HG02623 (cell line): ENCODE results near the gene MEGF10.
"Not testable (repeated sequence)": the region's sequence is repeated elsewhere in the genome, so short reads cannot be mapped to it uniquely, and the experiment has no call there.

Experiments
- ATAC-seq: cut with Tn5 transposase; IDR thresholded peaks from one replicate; pipeline ENCODE4 v1.9.1; 2021; ENCODE audit warnings: moderate library complexity; ENCODE audit not compliant: unreplicated experiment

Gene MEGF10

GRCh38 chr5:127297348-127298035 is 6.9 kb downstream of the MEGF10 start:
- ATAC-seq = no peak

- ATAC-seq = no peak
These were observed 7.4 kb downstream of the MEGF10 start for GRCh38 chr5:127298036-127298429.

DNA sequence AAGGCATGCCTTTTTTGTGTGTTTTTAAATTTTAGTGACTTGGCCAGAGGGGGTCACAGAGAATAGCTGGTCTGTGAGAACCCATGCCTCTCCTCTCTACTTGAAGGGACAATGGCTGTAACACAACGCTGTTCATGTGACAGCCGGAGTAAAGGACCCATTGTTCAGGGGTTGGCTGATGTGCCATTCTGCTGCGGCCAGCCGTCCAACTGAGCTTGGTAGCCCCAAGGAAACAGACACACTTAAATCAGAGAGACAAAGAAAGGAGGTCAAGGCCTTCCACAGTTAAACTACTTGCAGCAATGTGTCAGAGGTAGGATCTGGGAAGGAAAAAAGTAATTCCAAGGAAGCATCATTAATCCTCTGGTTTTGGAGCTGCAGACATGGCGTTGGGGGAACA is 8.1 kb downstream of the MEGF10 start:
- no peak for ATAC-seq

DNA sequence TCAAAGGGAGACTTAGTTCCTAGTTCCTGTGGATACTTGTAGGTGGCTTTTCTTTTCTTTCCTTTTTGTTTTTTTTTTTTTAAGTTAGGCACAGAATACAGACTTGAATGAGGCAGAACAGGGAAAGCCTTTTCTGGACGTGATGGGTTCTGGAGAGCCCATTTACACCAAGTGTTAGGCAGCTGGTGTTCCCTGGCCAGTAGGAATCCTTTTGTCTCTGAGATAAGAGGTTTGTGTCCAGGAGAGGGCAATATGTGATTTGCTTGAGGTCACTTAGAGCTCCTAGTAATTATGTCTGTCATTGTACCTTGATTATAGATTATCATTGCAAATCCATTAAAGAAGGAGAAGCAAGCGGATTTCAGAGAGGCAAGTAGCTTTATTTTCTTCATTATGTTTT is 9.1 kb downstream of the MEGF10 start:
- ATAC-seq = no peak

- ATAC-seq = no peak
These were observed 11.9 kb downstream of the MEGF10 start for GRCh38 chr5:127302509-127302908.

DNA sequence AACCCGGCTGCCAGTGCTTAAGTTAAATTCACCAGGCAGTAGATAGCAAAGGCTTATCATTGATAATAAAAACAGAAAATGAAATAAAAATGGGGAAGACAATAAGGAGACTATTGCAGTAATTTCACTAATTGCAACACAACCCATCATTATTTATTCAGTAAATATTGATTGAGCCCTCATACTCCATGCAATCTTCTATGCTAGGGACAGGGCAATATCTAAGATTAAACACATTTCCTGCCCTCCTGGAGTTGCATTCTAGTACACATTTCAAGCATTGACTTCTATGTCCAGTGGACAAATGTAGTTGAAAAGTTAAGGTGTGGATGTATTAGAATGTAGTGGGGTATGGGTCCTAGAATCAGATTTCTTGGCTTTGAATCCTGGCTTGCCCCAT is 12.8 kb downstream of the MEGF10 start:
- ATAC-seq = no peak

GRCh38 chr5:127305493-127305892 is 14.9 kb downstream of the MEGF10 start:
- no peak for ATAC-seq

GRCh38 chr5:127306036-127306435 is 15.4 kb downstream of the MEGF10 start:
- ATAC-seq = no peak

- no peak for ATAC-seq
These were observed 16.1 kb downstream of the MEGF10 start for GRCh38 chr5:127306647-127307046.

DNA sequence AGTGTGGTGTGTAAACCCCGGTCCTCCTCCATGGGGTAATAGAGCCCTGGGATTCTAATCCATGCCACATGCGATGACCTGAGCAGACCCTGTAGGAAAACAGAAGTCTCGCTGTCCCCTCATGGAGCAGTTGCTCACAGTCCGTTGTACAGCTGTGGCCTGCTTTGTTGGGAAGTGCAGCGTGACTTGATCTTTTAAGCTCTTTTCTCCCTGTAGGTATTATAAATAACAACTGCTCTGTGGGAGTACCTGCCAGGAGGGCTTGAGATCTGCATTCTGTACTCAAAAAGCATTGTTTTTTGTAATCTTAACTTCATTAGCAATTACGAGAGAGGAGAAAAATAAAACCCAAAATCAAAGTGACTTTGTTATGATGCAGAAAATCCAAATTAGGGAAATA is 17.3 kb downstream of the MEGF10 start:
- no peak for ATAC-seq

DNA sequence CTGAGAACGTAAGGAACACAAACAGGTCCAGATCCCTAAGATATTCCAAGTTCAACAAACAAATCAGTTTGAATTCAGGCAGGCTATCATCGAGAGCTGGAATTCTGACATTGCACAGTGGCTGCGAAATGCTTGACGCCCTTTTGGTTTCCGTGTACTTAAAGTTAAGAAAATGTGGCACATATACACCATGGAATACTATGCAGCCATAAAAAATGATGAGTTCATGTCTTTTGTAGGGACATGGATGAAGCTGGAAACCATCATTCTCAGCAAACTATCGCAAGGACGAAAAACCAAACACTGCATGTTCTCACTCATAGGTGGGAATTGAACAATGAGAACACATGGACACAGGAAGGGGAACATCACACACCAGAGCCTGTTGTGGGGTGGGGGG is 17.7 kb downstream of the MEGF10 start:
- ATAC-seq = not testable (repeated sequence)

DNA sequence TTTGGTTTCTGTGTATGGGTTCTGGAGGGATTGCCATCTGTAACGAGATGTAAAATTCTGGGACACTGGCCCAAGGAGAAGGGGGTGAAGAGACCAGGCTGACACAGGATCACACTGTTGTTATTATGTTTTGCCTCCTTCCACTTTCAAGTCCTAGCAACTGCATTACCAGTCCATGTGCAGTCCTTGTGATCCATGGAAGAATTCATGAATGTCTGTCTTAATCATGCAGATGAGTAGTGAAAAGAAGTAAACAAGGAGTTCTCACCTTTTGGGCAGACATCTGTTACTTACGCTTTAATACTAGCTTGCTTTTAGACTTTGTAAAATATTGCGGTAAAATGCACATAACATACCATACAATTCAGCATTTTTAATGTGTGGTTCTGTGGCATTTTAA is 18.3 kb downstream of the MEGF10 start:
- ATAC-seq = no peak

DNA sequence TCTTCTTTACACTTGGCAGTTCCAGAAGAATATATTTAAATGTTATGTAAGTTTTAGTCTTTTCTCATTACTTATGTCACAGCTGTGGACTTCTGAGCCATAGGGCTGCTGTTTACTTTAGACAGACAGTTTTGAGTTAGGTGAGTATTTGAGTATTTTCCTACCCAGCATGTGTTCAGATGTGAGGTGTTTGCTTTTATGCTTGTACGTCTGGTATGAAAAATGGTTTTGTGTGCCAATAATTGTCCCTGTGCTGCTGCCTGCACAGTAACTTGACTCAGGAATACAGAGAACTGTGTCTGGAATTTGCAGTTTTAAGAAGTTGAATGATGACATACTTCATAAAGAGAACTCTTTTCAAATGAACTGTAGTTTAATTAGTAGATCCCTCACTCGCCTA is 20.8 kb downstream of the MEGF10 start:
- no peak for ATAC-seq

DNA sequence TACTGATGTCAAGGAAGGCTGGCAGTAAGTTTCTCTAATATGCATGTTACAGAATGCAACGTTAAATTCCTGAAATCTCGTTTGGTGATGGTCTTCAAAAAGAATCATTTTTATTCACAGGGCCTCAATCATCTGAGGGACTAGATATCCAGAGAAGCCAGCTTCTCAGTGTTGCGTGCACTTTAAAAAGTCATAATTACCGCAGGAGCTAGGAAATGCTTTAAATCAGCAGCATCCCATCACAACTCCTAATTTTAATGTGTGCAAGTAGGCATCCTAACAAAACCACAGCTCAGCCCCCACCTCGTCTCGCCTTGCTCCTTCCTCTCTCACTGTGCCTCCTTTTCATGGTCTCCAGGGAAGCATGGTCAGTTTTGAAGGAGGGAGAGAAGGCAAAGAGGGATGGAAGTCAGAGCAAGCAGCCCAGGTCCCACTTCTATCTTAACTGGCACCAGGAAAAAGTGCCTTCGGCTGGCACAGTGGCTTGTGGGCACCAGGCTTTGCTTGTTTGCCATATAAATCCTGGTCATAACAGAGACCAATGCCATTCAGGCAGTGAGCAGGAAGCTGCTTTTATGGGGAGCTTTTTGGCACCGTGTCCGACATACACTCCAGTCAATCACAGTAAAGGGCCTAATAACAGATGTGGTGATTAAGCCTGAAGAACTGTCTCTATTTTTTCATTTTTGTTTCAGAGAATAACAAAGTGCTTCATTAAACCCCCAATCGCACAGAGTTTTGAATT is 21.4 kb downstream of the MEGF10 start:
- ATAC-seq = no peak

GRCh38 chr5:127313379-127313778 is 22.8 kb downstream of the MEGF10 start:
- ATAC-seq = no peak

GRCh38 chr5:127313847-127314473 is 23.4 kb downstream of the MEGF10 start:
- peak; percentile 98 for ATAC-seq

DNA sequence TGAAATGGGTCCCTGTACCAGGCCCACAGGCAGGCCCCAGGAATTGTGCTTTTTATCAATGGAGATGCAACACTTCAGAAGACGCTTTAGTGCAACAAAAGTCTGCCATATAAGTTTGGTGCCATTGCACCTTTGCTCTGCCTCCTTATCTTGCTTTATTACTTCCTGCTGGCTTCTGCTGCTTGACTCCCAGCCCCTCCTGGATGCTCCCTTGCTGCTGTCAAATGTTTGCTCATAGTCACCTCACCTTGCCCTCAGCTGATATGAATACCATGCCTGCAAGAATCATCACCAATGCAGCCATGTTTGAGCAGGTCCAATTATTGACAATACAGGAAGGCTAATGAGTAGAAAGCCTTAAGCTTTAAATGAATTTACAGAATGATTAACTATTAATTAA is 25.4 kb downstream of the MEGF10 start:
- no peak for ATAC-seq

DNA sequence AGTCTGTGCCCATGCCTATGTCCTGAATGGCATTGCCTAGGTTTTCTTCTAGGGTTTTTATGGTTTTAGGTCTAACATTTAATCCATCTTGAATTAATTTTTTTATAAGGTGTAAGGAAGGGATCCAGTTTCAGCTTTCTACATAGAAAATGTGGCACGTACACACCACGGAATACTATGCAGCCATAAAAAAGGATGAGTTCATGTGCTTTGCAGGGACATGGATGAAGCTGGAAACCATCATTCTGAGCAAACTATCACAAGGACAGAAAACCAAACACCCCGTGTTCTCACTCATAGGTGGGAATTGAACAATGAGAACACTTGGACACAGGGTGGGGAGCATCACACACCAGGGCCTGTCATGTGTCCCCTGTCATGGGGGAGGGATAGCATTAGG is 26.8 kb downstream of the MEGF10 start:
- ATAC-seq = not testable (repeated sequence)

- peak; percentile 93 for ATAC-seq
These were observed 29.7 kb downstream of the MEGF10 start for GRCh38 chr5:127320032-127320965.

GRCh38 chr5:127321465-127321864 is 30.9 kb downstream of the MEGF10 start:
- no peak for ATAC-seq

GRCh38 chr5:127322403-127322802 is 31.8 kb downstream of the MEGF10 start:
- ATAC-seq = no peak
